Measurements from ENCODE around the gene ZNF79. TPM values are rescaled to one million over a fixed set of nuclear protein-coding genes. Genes with fewer than 3 reads are reported as not detected.

Gene ZNF79
- total and polyA plus RNA-seq, 7 donors, result 2.7 to 10.7 (median 6.0) TPM

DNA sequence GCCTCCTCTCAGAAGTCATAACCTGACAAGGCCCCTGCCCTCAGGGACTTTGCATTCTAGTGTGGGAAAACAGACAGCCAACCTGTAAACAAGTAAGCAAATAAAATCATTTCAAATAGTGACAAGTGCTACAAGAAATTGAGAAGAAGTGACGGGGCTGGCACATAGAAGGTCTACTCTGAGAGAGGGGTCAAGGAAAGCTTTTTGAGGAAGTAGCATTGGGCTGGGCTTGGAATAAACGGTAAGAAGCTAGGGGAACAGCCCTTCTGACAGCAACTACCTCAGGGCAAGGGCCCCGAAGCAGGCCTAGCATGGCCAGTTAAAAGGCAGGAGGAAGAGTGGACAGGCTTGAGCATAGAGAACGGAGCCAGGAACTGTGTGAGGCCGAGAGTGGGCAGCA lies 32.0 kb upstream of the ZNF79 start:
- WGBS, 3 donors, result 83 to 92% (median 84%) methylated on average over 5 of the region's 5 CpGs
- Histone ChIP-seq H3K9me3 (no peaks in the 10 kb centered on the region), H3K36me3 (ENCODE audit: insufficient read depth in 1 of 2, low read depth in 1 of 2) (peaks cover 0 to 22% of the 10 kb centered on the region in 2 donors), H3K4me1 (no peaks in the 10 kb centered on the region), H3K27ac (no peak overlapping the region), H3K27me3 (ENCODE audit: insufficient read depth in 3 of 3, low read length in 2 of 3) (no peaks in the 10 kb centered on the region), H3K4me3 (no peak overlapping the region)
- intact Hi-C loops (cut with DNase I), result loop anchor here (10.0 kb wide), 1 partner anchor 107 kb away; no protein-coding TSS in a partner anchor
- DNase-seq, result no peak
- TF ChIP-seq CTCF (IDR thresholded peaks at IDR 0.05), result no peak
- ATAC-seq, result no peak

- H3K4me3 ChIP-seq, result no peak overlapping the region
- no peak for TF ChIP-seq CTCF (IDR thresholded peaks at IDR 0.05)
- 89 to 93% (median 89%) methylated on average over 5 of the region's 5 CpGs for WGBS, 3 donors
- no peak for ATAC-seq
- intact Hi-C loops (cut with DNase I), result loop anchor here (10.0 kb wide), 1 partner anchor 108 kb away; no protein-coding TSS in a partner anchor
- DNase-seq, result no peak
- H3K27ac ChIP-seq, result no peak overlapping the region
- peaks cover 0 to 22% of the 10 kb centered on the region in 2 donors for H3K36me3 ChIP-seq (ENCODE audit: insufficient read depth in 1 of 2, low read depth in 1 of 2)
- no peaks in the 10 kb centered on the region for H3K27me3 ChIP-seq (ENCODE audit: insufficient read depth in 3 of 3, low read length in 2 of 3)
- H3K4me1 ChIP-seq, result peaks cover 2% of the 10 kb centered on the region
- no peaks in the 10 kb centered on the region for H3K9me3 ChIP-seq
Observed at GRCh38 chr9:127392976-127393375, 31.2 kb upstream of the ZNF79 start.

DNA sequence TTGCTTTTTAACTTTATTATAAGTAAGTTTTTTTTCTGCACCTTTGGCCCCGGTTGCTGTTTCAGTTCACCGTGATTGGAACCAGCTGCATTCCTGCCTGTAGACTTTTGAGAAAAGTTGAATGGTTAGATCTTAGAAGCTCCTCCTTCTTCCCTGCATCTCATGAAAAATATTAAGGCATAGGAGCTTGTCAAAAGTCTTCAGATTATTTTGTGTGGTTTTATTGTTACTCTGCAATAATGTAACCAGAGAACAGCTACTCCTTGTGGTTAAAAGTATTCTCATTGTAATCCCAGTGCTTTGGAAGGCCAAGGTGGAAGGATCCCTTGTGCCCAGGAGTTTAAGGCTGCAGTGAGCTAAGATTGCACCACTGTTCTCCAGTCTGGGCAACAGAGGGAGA lies 30.5 kb upstream of the ZNF79 start:
- no peak for DNase-seq
- peaks cover 0 to 22% of the 10 kb centered on the region in 2 donors for H3K36me3 ChIP-seq (ENCODE audit: insufficient read depth in 1 of 2, low read depth in 1 of 2)
- no peak for ATAC-seq
- H3K9me3 ChIP-seq, result no peaks in the 10 kb centered on the region
- WGBS, 3 donors, result 48 to 70% (median 53%) methylated on average over 2 of the region's 2 CpGs
- TF ChIP-seq CTCF (IDR thresholded peaks at IDR 0.05), result no peak
- no peak overlapping the region for H3K4me3 ChIP-seq
- H3K4me1 ChIP-seq, result peaks cover 8% of the 10 kb centered on the region
- intact Hi-C loops (cut with DNase I), result loop anchor here (10.0 kb wide), 1 partner anchor 109 kb away; no protein-coding TSS in a partner anchor
- H3K27ac ChIP-seq, result no peak overlapping the region
- H3K27me3 ChIP-seq (ENCODE audit: insufficient read depth in 3 of 3, low read length in 2 of 3), result no peaks in the 10 kb centered on the region

GRCh38 chr9:127395497-127396252 lies 28.5 kb upstream of the ZNF79 start:
- 80 to 84% (median 83%) methylated on average over 7 of the region's 7 CpGs for WGBS, 3 donors
- DNase-seq (no peak), ATAC-seq (no peak)
- Histone ChIP-seq H3K4me1 (peaks cover 13% of the 10 kb centered on the region), H3K4me3 (peak overlapping the region; percentile 94), H3K27ac (peak overlapping the region; percentile 81), H3K36me3 (ENCODE audit: insufficient read depth in 1 of 2, low read depth in 1 of 2) (peaks cover 0 to 18% of the 10 kb centered on the region in 2 donors), H3K9me3 (no peaks in the 10 kb centered on the region), H3K27me3 (ENCODE audit: insufficient read depth in 3 of 3, low read length in 2 of 3) (no peaks in the 10 kb centered on the region)
- no peak for TF ChIP-seq CTCF (IDR thresholded peaks at IDR 0.05)
- intact Hi-C loops (cut with DNase I), result loop anchor here (2.0 to 10.0 kb wide), 3 partner anchors 27 to 178 kb away; no protein-coding TSS in a partner anchor

Measured in psoas muscle (tissue), 8 donors.